Smooth muscle cell of trachea (primary cell): Measurements from ENCODE around the gene ZNF804A. TPM values are rescaled to one million over a fixed set of nuclear protein-coding genes. Genes with fewer than 3 reads are reported as not detected.

Experiments used
- total RNA-seq: library from RNA; depleted of rRNA; stranded (reverse); fragments of >200 nt; gene quantifications from 2 replicates; pipeline ENCODE4 v1.2.1, GENCODE V29; 2014

ZNF804A gene
- total RNA-seq, result 1.9 and 2.3 TPM in 2 replicates

GRCh38 chr2:184598316-184599053, at the start of gene ZNF804A:
ZNF804A (plus strand) TSS chr2:184598529; CDS start chr2:184598960, 431 bp downstream.

